Esophagus muscularis mucosa (tissue), 4 donors: ENCODE measurements around the gene CARMIL3. TPM values are rescaled to one million over a fixed set of nuclear protein-coding genes. Genes with fewer than 3 reads are reported as not detected.
"Not testable (repeated sequence)": the region's sequence is repeated elsewhere in the genome, so short reads cannot be mapped to it uniquely, and the experiment has no call there.

ENCODE experiments used
- DNase-seq: peaks from one replicate; pipeline ENCODE4 v3.0.0-alpha.2; 2017; ENCODE audit errors: extremely low spot score
- H3K27ac ChIP-seq, 4 donors: fragments of 200-600 bp; sonication (generic); replicated peaks in 1 of 4; 1 replicate in 3 of 4; 2 replicates in 1 of 4; pipeline ENCODE4 v1.5.1; 2016 to 2019; ENCODE audit warnings: mild to moderate bottlenecking in 1 of 4
- H3K27me3 ChIP-seq, 4 donors: fragments of 200-600 bp; sonication (generic); one replicate each; pipeline versions ENCODE4 v1.5.1 to v1.6.0; 2016 to 2019
- H3K36me3 ChIP-seq, 4 donors: fragments of 200-600 bp; sonication (generic); one replicate each; pipeline ENCODE4 v1.5.1; 2016 to 2019
- H3K4me1 ChIP-seq, 4 donors: fragments of 200-600 bp; sonication (generic); one replicate each; pipeline ENCODE4 v1.5.1; 2016 to 2019
- H3K4me3 ChIP-seq, 4 donors: fragments of 200-600 bp; sonication (generic); 1 replicate in 2 of 4; 2 replicates in 2 of 4; pipeline ENCODE4 v1.5.1; 2016 to 2019; ENCODE audit warnings: mild to moderate bottlenecking in 4 of 4, moderate library complexity in 1 of 4
- H3K9me3 ChIP-seq, 4 donors: fragments of 200-600 bp; sonication (generic); 1 replicate in 3 of 4; 2 replicates in 1 of 4; pipeline ENCODE4 v1.5.1; 2016 to 2019
- CTCF ChIP-seq, 3 experiments: fragments of 200-600 bp in 2 of 3; fragments of 450-650 bp in 1 of 3; sonication (generic) in 2 of 3; IDR thresholded peaks; one replicate each; pipeline ENCODE4 v1.5.1; 2017 to 2019; ENCODE audit warnings: antibody characterized with exemption in 3 of 3, mild to moderate bottlenecking in 2 of 3, moderate library complexity in 1 of 3
- EP300 ChIP-seq: sonication (generic); formaldehyde crosslinking; IDR thresholded peaks from one replicate; pipeline ENCODE4 v1.6.1; 2017; ENCODE audit warnings: antibody characterized with exemption
- POLR2A ChIP-seq: fragments of 450-650 bp; IDR thresholded peaks from one replicate; pipeline ENCODE4 v1.6.1; 2017; ENCODE audit warnings: antibody characterized with exemption, moderate library complexity, mild to moderate bottlenecking, low read depth
- POLR2AphosphoS5 ChIP-seq, 2 donors: sonication (generic); formaldehyde crosslinking; IDR thresholded peaks; one replicate each; pipeline ENCODE4 v1.6.1; 2017; ENCODE audit warnings: antibody characterized with exemption in 2 of 2
- WGBS: methylation state at CpG from one replicate; pipeline ENCODE4 v1.1.5; 2018; 5-methylcytosine and 5-hydroxymethylcytosine counted together
- intact Hi-C: fragments of 100-400 bp; cut with DNase I; formaldehyde crosslinking; loops from one replicate; pipeline ENCODE4 v1.15.1; 2023
- total RNA-seq, 4 donors: library from RNA; depleted of rRNA; stranded (reverse); fragments of >200 nt; gene quantifications; one replicate each; pipeline versions ENCODE4 v1.1.0 to v1.2.1, GENCODE V29; 2016

The CARMIL3 gene
- total RNA-seq, 4 donors from 2014 or later: 0.17 to 0.29 TPM; not detected in 2

DNA sequence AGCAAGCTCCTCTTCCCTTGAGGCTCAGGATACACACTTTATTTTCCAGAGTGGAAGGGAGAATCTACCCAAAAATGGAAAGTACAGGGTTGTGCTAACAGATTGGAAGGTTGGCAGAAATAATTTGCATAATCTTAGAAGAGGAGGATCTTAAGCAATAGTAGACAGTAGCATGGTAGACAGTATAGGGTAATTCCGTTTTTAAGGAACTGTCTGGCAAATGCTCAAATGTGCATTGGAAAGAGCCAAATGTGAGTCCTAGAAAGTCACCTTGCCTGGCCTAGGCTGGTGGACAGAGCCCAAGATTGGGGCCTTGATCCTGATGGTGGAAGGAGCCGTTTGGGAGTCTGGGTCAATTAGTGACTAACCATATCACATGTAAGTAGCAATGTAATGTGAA lies 13.1 kb upstream of the CARMIL3 start:
- no peak overlapping the region for H3K4me3 ChIP-seq
- H3K9me3 ChIP-seq: no peaks in the 10 kb centered on the region
- DNase-seq: no peak
- H3K27me3 ChIP-seq: no peaks in the 10 kb centered on the region
- no peaks in the 10 kb centered on the region for H3K36me3 ChIP-seq
- 89% methylated on average over 2 of the region's 2 CpGs for WGBS
- peaks cover 4 to 18% (median 14%) of the 10 kb centered on the region in 4 donors for H3K4me1 ChIP-seq
- no peak for TF ChIP-seq POLR2AphosphoS5 (IDR thresholded peaks at IDR 0.05)
- no peak for TF ChIP-seq EP300
- no peak for TF ChIP-seq POLR2A
- no peak for TF ChIP-seq CTCF (IDR thresholded peaks at IDR 0.05)
- no peak overlapping the region for H3K27ac ChIP-seq
- intact Hi-C loops: no loop called here

- Histone ChIP-seq H3K9me3 (no peaks in the 10 kb centered on the region), H3K27me3 (no peaks in the 10 kb centered on the region), H3K27ac (no peak overlapping the region), H3K36me3 (no peaks in the 10 kb centered on the region), H3K4me1 (peaks cover 4 to 17% (median 14%) of the 10 kb centered on the region in 4 donors), H3K4me3 (no peak overlapping the region)
- 62% methylated on average over 2 of the region's 2 CpGs for WGBS
- no peak for DNase-seq
- no peak for TF ChIP-seq POLR2A
- no peak for TF ChIP-seq POLR2AphosphoS5 (IDR thresholded peaks at IDR 0.05)
- TF ChIP-seq EP300: no peak
- TF ChIP-seq CTCF (IDR thresholded peaks at IDR 0.05): no peak
- intact Hi-C loops: no loop called here
Observed at GRCh38 chr14:24040692-24041091, 11.1 kb upstream of the CARMIL3 start.

GRCh38 chr14:24042746-24043145 lies 9.1 kb upstream of the CARMIL3 start:
- Histone ChIP-seq H3K27me3 (no peaks in the 10 kb centered on the region), H3K36me3 (no peaks in the 10 kb centered on the region), H3K4me1 (peaks cover 0 to under 1% (median 0%) of the 10 kb centered on the region in 4 donors), H3K4me3 (no peak overlapping the region), H3K27ac (no peak overlapping the region), H3K9me3 (no peaks in the 10 kb centered on the region)
- TF ChIP-seq POLR2A: no peak
- no peak for TF ChIP-seq EP300
- no peak for TF ChIP-seq CTCF (IDR thresholded peaks at IDR 0.05)
- no peak for TF ChIP-seq POLR2AphosphoS5 (IDR thresholded peaks at IDR 0.05)
- WGBS: 38% methylated on average over 5 of the region's 5 CpGs
- intact Hi-C loops: no loop called here
- DNase-seq: no peak

DNA sequence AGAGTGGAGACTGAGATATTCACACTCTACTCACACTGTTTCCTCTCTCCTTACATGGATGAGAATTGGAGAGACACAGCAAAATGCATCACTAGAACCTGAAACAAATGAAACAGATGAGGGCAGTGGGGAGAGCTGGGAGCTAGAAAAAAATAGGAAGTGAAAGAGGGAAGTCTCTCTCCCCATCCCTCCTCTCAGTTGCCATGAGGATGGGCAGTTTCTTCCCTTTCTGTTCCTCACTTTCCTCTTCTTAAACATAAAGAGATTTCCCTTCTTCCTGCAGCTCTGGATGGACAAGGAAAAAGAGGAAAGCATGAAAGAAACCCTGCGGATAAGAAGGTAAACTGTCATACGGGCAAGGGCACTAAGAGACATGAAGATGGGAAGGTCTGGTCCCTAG lies 2.8 kb upstream of the CARMIL3 start:
- H3K4me3 ChIP-seq, H3K27ac ChIP-seq, intact Hi-C loops, H3K27me3 ChIP-seq, H3K9me3 ChIP-seq, DNase-seq, H3K36me3 ChIP-seq: not testable (repeated sequence)
- 54% methylated on average over 2 of the region's 2 CpGs for WGBS
- H3K4me1 ChIP-seq: peaks cover 12 to 22% (median 19%) of the 10 kb centered on the region in 4 donors

DNA sequence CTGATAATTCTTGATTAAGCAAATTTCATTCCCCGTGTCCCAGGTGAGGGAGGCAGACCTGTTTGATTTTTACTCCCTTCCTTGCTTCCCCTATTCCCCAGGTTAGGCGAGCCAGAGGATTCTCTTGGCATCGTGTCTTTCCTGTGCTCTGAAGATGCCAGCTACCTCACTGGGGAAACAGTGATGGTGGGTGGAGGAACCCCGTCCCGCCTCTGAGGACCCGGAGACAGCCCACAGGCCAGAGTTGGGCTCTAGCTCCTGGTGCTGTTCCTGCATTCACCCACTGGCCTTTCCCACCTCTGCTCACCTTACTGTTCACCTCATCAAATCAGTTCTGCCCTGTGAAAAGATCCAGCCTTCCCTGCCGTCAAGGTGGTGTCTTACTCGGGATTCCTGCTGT lies 1.1 kb upstream of the CARMIL3 start:
- DNase-seq, H3K9me3 ChIP-seq, H3K36me3 ChIP-seq, H3K27ac ChIP-seq, H3K27me3 ChIP-seq, H3K4me3 ChIP-seq: not testable (repeated sequence)
- 80% methylated on average over 7 of the region's 8 CpGs for WGBS
- intact Hi-C loops: loop anchor here (5.0 kb wide), 1 partner anchor 38 kb away; no protein-coding TSS in a partner anchor
- H3K4me1 ChIP-seq: peaks cover 12 to 22% (median 19%) of the 10 kb centered on the region in 4 donors

DNA sequence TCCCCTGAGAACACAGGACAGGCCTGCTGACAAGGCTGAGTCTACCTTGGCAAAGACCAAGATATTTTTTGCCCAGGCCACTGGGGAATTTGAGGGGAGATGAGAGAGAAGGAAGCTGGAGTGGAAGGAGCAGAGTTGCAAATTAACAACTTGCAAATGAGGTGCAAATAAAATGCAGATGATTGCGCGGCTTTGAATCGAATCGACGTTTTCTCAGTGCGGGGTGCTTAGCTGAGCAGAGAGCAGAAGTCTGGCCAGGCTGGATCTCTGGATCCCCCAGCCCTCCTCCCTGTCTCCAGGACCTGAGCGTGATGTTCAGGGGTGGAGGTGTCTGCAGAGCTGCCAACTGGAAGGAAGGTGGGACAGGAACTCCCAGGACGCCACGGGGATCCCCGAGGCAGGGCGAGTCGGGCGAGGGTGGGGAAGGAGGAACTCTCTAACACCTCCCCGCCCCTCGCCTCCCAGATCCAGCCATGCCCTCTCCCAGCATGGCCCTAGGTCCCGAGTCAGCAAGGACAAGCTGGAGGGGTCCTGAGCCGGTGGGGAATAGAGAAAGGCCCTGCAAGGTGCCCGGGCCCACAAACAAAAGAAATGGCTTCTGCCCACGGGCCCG lies 527 bp upstream of the CARMIL3 start:
- intact Hi-C loops: loop anchor here (5.0 kb wide), 1 partner anchor 39 kb away; no protein-coding TSS in a partner anchor
- Histone ChIP-seq H3K27ac (peak overlapping the region; percentile 60 to 72 (median 66)), H3K4me1 (peaks cover 12 to 22% (median 19%) of the 10 kb centered on the region in 4 donors), H3K4me3 (peak overlapping the region; percentile 55 to 73 (median 63)), H3K9me3 (no peaks in the 10 kb centered on the region), H3K36me3 (no peaks in the 10 kb centered on the region), H3K27me3 (peaks cover 0 to 10% (median 0%) of the 10 kb centered on the region in 4 donors)
- WGBS: 41% methylated on average over 11 of the region's 20 CpGs
- DNase-seq: no peak
- TF ChIP-seq EP300: no peak
- no peak for TF ChIP-seq POLR2A
- TF ChIP-seq POLR2AphosphoS5 (IDR thresholded peaks at IDR 0.05): no peak
- TF ChIP-seq CTCF (IDR thresholded peaks at IDR 0.05): no peak
